Left ventricle myocardium inferior (tissue), 1 donor: Measurements from ENCODE around the gene RIN3. TPM values are rescaled to one million over a fixed set of nuclear protein-coding genes. Genes with fewer than 3 reads are reported as not detected.
"Not testable (repeated sequence)": the region's sequence is repeated elsewhere in the genome, so short reads cannot be mapped to it uniquely, and the experiment has no call there.

Source experiments
- DNase-seq: peaks from one replicate; pipeline ENCODE4 v3.0.0-alpha.2; 2020
- H3K27ac ChIP-seq: fragments of 200-600 bp; replicated peaks from 2 replicates; pipeline ENCODE4 v1.8.0; 2021
- H3K27me3 ChIP-seq: fragments of 200-600 bp; 2 replicates; pipeline ENCODE4 v1.8.0; 2021; ENCODE audit warnings: low read depth
- H3K36me3 ChIP-seq: fragments of 200-600 bp; 2 replicates; pipeline ENCODE4 v1.8.0; 2021
- H3K4me1 ChIP-seq: fragments of 200-600 bp; 2 replicates; pipeline ENCODE4 v1.8.0; 2021
- H3K4me3 ChIP-seq: fragments of 200-600 bp; 2 replicates; pipeline ENCODE4 v1.8.0; 2021; ENCODE audit warnings: mild to moderate bottlenecking, moderate library complexity
- H3K9me3 ChIP-seq: fragments of 200-600 bp; replicated peaks from 2 replicates; pipeline ENCODE4 v1.8.0; 2021
- intact Hi-C: fragments of 100-400 bp; cut with micrococcal nuclease; formaldehyde crosslinking; loops from one replicate; pipeline ENCODE4 v1.11.0; 2022
- total RNA-seq: library from RNA; stranded (reverse); fragmentation: NEBNext Ultra II Directional; extraction: Animal tissue kit (Norgen Biotek cat#: 25700); gene quantifications from one replicate; pipeline ENCODE4 v1.2.1, GENCODE V29; 2021
- TF ChIP-seq, protein P1 (sequence below): fragments of 200-600 bp; IDR thresholded peaks from 2 replicates; pipeline ENCODE4 v1.8.0; 2021; ENCODE audit warnings: antibody characterized with exemption, mild to moderate bottlenecking, borderline replicate concordance
- donor health status: DM: no; HTN: yes; CAD: no; lungs with severe emphysema.

RIN3 gene
- total RNA-seq, 1 donor from 2014 or later: 13.8 TPM

DNA sequence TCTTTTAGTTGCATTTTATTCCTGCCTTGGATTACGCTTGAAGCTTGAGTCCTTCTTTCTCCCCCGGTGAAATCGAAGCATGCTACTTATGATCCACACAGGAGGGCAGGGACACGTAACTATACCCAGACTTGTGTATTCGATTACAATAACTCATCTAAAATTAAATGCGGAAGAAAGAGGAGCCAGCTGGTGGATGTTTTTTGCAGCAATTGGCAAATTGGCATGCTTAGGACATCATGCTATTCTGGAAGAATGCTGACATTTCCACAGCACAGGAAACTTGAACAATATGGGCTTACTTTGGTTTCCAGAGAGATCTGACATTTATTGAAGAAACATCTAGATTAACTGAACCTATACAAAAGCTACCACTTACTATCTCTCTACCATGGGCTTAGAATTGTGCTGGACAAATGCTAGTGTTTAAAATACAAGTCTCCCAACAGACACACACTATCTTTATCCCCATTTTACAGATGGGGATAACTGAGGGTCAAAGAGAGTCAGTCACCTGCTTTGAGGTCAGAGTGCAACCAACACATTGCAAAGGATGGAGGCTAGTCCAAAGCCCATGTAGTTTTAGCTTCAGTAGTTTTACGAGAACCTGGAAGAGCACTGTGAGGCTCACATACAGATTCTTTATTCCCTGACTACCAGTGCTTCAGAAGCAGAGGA is 198.5 kb downstream of the RIN3 start:
- TF ChIP-seq, protein P1, sequence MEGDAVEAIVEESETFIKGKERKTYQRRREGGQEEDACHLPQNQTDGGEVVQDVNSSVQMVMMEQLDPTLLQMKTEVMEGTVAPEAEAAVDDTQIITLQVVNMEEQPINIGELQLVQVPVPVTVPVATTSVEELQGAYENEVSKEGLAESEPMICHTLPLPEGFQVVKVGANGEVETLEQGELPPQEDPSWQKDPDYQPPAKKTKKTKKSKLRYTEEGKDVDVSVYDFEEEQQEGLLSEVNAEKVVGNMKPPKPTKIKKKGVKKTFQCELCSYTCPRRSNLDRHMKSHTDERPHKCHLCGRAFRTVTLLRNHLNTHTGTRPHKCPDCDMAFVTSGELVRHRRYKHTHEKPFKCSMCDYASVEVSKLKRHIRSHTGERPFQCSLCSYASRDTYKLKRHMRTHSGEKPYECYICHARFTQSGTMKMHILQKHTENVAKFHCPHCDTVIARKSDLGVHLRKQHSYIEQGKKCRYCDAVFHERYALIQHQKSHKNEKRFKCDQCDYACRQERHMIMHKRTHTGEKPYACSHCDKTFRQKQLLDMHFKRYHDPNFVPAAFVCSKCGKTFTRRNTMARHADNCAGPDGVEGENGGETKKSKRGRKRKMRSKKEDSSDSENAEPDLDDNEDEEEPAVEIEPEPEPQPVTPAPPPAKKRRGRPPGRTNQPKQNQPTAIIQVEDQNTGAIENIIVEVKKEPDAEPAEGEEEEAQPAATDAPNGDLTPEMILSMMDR: no peak
- no peak for DNase-seq
- H3K4me3 ChIP-seq: no peak overlapping the region
- H3K27ac ChIP-seq: no peak overlapping the region
- no peaks in the 10 kb centered on the region for H3K4me1 ChIP-seq
- peaks cover 83% of the 10 kb centered on the region for H3K36me3 ChIP-seq
- H3K9me3 ChIP-seq: no peaks in the 10 kb centered on the region
- no peaks in the 10 kb centered on the region for H3K27me3 ChIP-seq
- intact Hi-C loops: no loop called here

DNA sequence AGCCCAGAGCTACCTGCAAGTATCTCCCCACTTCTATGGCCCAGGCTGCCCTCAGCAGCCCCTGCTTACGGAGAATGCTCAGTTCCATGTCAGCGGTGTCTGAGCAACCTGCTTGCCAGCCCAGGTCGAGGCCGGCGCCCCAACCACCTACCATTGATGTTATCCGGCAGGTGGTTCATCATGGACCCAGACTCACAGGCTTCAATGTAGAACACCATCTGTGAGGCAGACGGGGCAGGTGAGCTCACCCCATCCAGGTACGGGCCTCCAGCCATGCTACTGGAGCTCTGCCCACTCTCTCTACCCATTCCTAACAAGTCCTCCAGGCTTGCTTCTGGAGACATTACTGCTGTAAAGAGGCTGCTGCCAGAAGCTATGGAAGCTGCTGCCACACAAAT is 199.1 kb downstream of the RIN3 start:
- H3K9me3 ChIP-seq: no peaks in the 10 kb centered on the region
- no peaks in the 10 kb centered on the region for H3K27me3 ChIP-seq
- TF ChIP-seq, protein P1: no peak
- peaks cover 79% of the 10 kb centered on the region for H3K36me3 ChIP-seq
- no peak overlapping the region for H3K4me3 ChIP-seq
- H3K27ac ChIP-seq: no peak overlapping the region
- intact Hi-C loops: no loop called here
- no peaks in the 10 kb centered on the region for H3K4me1 ChIP-seq
- DNase-seq: no peak

DNA sequence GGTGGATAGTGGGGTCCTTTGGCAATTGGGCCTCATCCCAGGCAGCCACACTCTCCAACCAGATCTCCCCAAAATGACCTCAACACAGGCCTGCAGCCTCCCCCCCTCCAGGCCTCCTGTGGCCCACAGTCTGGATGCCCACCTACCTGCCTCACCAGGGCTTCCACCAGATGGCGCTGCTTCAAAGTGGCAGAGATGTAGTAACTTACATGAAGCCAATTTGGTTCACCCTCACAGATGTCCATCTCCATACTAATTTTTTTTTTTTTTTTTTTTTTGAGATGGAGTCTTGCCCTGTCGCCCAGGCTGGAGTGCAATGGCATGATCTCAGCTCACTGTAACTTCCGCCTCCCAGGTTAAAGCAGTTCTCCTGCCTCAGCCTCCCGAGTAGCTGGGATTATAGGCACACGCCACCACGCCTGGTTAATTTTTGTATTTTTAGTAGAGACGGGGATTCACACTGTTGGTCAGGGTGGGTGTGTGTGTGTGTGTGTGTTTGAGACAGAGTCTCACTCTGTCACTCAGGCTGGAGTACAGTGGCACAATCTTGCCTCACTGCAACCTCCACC is 201.2 kb downstream of the RIN3 start:
- H3K27ac ChIP-seq, H3K4me3 ChIP-seq, H3K4me1 ChIP-seq, H3K27me3 ChIP-seq, H3K9me3 ChIP-seq: not testable (repeated sequence)
- TF ChIP-seq, protein P1: peak; percentile 79
- DNase-seq: peak; percentile 80
- peaks cover 65% of the 10 kb centered on the region for H3K36me3 ChIP-seq
- intact Hi-C loops: loop anchor here (2.0 kb wide), 1 partner anchor 70 kb away; no protein-coding TSS in a partner anchor

DNA sequence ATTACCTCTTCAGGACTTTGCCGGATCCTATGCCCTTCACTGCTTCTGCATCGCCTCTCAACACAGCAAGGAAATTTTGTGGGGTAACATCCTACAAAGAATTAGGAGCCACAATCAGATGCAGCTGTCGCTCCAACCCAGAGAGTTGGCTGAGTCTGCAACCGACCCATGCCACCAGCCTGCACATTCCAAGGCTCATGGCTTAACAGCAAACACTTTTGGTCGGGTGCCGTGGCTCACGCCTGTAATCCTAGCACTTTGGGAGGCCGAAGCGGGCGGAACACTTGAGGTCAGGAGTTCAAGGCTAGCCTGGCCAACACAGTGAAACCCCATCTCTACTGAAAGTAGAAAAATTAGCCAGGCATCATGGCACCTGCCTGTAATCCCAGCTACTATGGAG is 202.6 kb downstream of the RIN3 start:
- intact Hi-C loops: no loop called here
- Histone ChIP-seq H3K27me3 (no peaks in the 10 kb centered on the region), H3K27ac (no peak overlapping the region), H3K4me1 (peaks cover 17% of the 10 kb centered on the region), H3K9me3 (no peaks in the 10 kb centered on the region), H3K4me3 (no peak overlapping the region), H3K36me3 (peaks cover 55% of the 10 kb centered on the region)
- no peak for DNase-seq
- TF ChIP-seq, protein P1: no peak

DNA sequence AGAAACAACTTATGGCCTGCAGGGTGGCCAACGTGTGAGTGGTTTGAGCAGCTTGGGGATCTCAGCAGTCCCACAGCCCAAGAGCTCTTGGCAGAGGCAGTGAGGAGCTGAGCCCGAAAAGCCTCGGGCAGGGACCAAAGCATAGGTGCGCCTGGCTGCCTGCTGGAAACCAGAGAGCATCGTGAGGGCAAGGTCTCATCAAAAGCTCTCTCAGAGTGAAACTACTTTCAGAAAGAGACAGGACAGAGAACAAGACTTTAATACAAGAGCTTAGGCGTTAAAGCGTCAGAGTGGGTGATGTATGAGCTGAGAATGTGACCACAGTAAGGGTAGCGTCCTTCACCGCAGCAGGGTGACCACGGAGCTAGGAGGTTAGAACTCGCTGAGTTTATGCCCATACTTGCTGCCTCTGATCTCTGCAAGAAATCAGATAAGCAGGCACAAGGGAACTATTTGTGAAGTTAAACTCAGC is 204.0 kb downstream of the RIN3 start:
- intact Hi-C loops: no loop called here
- no peak overlapping the region for H3K4me3 ChIP-seq
- H3K4me1 ChIP-seq: peaks cover 18% of the 10 kb centered on the region
- TF ChIP-seq, protein P1: no peak
- no peaks in the 10 kb centered on the region for H3K9me3 ChIP-seq
- DNase-seq: no peak
- H3K36me3 ChIP-seq: peaks cover 41% of the 10 kb centered on the region
- H3K27me3 ChIP-seq: no peaks in the 10 kb centered on the region
- peak overlapping the region; percentile 17 for H3K27ac ChIP-seq
